SK-N-SH treated with all-trans-retinoic acid at 6 μM for 48 hours (cell line): ENCODE data around the gene GREM2.

Experiments used
- BACH2 ChIP-seq: fragments of 250-450 bp; sonication (Bioruptor Pico); IDR thresholded peaks from 2 replicates; pipeline ENCODE4 v1.9.0; 2021; ENCODE audit warnings: mild to moderate bottlenecking, borderline replicate concordance
- CREB5 ChIP-seq: fragments of 250-450 bp; sonication (Bioruptor Pico); IDR thresholded peaks from 2 replicates; pipeline ENCODE4 v1.5.1; 2020; ENCODE audit warnings: low read depth, mild to moderate bottlenecking, moderate library complexity
- ISL1 ChIP-seq: fragments of 250-450 bp; sonication (Bioruptor Pico); IDR thresholded peaks from 2 replicates; pipeline ENCODE4 v2.1.2; 2022; ENCODE audit warnings: mild to moderate bottlenecking, moderate library complexity
- PATZ1 ChIP-seq: fragments of 250-450 bp; sonication (Bioruptor Pico); IDR thresholded peaks from 2 replicates; pipeline ENCODE4 v1.8.0; 2020; ENCODE audit warnings: mild to moderate bottlenecking, moderate library complexity, borderline replicate concordance
- PPARA ChIP-seq: fragments of 250-450 bp; sonication (Bioruptor Pico); IDR thresholded peaks from 2 replicates; pipeline ENCODE4 v1.5.0; 2020; ENCODE audit warnings: mild to moderate bottlenecking, borderline replicate concordance
- RARB ChIP-seq: fragments of 250-450 bp; sonication (Bioruptor Pico); IDR thresholded peaks from 2 replicates; pipeline ENCODE4 v1.8.0; 2021; ENCODE audit warnings: mild to moderate bottlenecking, moderate library complexity

DNA sequence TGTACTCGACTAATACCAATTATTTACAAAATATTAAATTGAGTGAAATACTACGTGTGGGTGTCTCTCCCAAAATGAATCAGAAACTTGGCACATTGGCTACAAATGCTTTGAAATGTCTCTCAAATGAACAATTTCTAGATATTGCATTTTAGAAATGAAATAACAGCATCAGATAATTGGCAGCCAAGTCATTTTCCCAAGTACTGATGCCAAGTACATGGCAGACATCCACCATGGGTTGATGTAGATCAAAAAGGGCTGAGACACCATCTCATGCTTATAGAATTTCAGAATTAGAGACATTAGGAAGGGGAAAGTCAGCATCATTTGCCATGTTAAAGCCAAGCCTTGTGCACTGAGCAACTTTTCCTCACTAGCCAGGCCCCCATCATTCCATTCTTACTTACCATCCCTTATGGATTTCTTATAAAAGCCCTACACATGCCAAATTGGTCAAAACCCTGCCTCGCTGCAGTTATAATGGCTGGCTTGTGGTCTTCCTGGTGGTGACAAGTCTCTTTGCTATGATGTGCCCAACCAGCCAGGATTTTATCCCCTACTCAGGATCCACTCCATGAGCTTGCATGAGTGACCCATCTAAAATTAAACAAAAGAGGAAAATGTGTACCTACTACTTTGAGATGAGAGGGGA lies 73.1 kb downstream of the GREM2 start:
- TF ChIP-seq PATZ1 (CRISPR knock-in tag) (no peak), BACH2 (CRISPR knock-in tag) (no peak), RARB (no peak), CREB5 (CRISPR knock-in tag) (no peak), PPARA (CRISPR knock-in tag) (no peak), ISL1 (CRISPR knock-in tag) (no peak)
